Subcutaneous abdominal adipose tissue (tissue), 5 donors: ENCODE data around the gene MYO19.
"Not testable (repeated sequence)": the region's sequence is repeated elsewhere in the genome, so short reads cannot be mapped to it uniquely, and the experiment has no call there.

Experiments
- H3K27ac ChIP-seq: one replicate; pipeline ENCODE4 v1.7.0; 2013; ENCODE audit warnings: low read depth, mild to moderate bottlenecking, inconsistent platforms, low read length, moderate library complexity
- H3K27me3 ChIP-seq, 5 donors: one replicate each; pipeline ENCODE4 v1.7.0; 2013; ENCODE audit warnings: low read length in 5 of 5, inconsistent platforms in 1 of 5; ENCODE audit not compliant: control insufficient read depth in 5 of 5, insufficient read depth in 4 of 5
- H3K36me3 ChIP-seq, 5 donors: one replicate each; pipeline ENCODE4 v1.7.0; 2013; ENCODE audit warnings: low read length in 5 of 5; ENCODE audit not compliant: control insufficient read depth in 5 of 5, insufficient read depth in 5 of 5
- H3K4me1 ChIP-seq, 5 donors: one replicate each; pipeline ENCODE4 v1.7.0; 2013; ENCODE audit warnings: low read length in 5 of 5, mild to moderate bottlenecking in 3 of 5, moderate library complexity in 1 of 5; ENCODE audit not compliant: control insufficient read depth in 5 of 5, insufficient read depth in 5 of 5
- H3K4me3 ChIP-seq, 5 donors: one replicate each; pipeline ENCODE4 v1.7.0; 2013; ENCODE audit warnings: low read length in 5 of 5, low read depth in 1 of 5
- H3K9ac ChIP-seq, 5 donors: one replicate each; pipeline ENCODE4 v1.7.0; 2013; ENCODE audit warnings: low read length in 5 of 5, mild to moderate bottlenecking in 4 of 5, moderate library complexity in 3 of 5
- H3K9me3 ChIP-seq, 5 donors: one replicate each; pipeline ENCODE4 v1.7.0; 2013; ENCODE audit warnings: low read length in 5 of 5; ENCODE audit not compliant: control insufficient read depth in 5 of 5
- donor health status: healthy.
- donor health status: healthy.
- donor health status: healthy.
- donor health status: healthy.
- donor health status: healthy.

The MYO19 gene

DNA sequence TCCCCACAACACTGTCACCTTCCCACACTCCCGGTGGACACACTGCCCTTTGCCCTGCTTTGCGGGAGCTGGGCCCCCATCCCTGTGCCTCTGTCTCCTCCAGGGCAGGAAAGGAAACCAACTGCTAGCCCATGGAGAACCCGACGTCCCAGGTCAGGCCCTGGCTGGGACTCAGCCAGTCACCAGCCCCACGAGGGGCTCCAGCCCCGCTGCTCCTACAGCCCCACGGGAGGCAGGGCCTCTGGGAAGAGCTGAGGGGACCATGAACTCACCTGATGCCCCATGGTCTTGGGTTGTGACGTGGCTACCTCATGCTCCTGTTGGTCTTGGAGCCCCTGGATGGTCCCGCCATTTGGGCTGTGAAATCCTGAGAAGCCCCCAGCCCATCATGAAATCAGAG is 81.8 kb downstream of the MYO19 start:
- not testable (repeated sequence) for H3K4me3 ChIP-seq, H3K36me3 ChIP-seq, H3K27me3 ChIP-seq, H3K4me1 ChIP-seq, H3K27ac ChIP-seq, H3K9ac ChIP-seq, H3K9me3 ChIP-seq

DNA sequence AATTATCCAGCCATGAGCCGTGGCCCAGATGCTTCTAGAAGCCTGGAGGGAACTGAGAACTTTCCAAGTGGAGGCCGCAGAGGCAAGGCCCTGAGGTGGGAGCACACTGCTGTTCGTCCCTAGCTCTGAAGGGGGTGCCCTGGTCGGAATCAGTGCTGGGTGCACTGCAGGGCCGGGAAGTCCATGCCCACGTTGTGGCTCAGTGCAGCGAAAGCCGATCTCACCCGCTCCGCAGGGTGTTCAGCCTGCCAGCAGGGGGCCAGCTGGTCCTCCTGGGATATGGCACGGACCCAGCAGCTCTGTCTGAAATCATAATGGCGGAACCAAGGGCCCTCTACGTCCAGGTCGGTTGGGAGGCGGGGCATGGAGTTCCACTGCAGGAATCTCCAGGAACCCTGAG is 84.7 kb downstream of the MYO19 start:
- H3K27ac ChIP-seq, H3K4me1 ChIP-seq, H3K27me3 ChIP-seq, H3K9ac ChIP-seq, H3K9me3 ChIP-seq, H3K36me3 ChIP-seq, H3K4me3 ChIP-seq: not testable (repeated sequence)
